GM18951 (cell line): Measurements from ENCODE around the gene MATCAP1.

Experiments used
- POLR2A ChIP-seq: IDR thresholded peaks from 4 replicates; pipeline ENCODE4 v1.6.1; 2011; ENCODE audit warnings: mild to moderate bottlenecking; ENCODE audit not compliant: insufficient read length, insufficient read depth; ENCODE audit errors: extremely low read depth
- in situ Hi-C: fragments of 300-500 bp; cut with MboI; formaldehyde crosslinking; loops from one replicate; pipeline ENCODE4 v1.12.0; 2022; ENCODE audit warnings: low sequenced_read_pairs, mixed read lengths, inconsistent platforms; ENCODE audit not compliant: unreplicated experiment

Gene MATCAP1

GRCh38 chr16:67215706-67216105 lies 31.9 kb upstream of the MATCAP1 start:
- in situ Hi-C loops: no loop called here
- no peak for TF ChIP-seq POLR2A

DNA sequence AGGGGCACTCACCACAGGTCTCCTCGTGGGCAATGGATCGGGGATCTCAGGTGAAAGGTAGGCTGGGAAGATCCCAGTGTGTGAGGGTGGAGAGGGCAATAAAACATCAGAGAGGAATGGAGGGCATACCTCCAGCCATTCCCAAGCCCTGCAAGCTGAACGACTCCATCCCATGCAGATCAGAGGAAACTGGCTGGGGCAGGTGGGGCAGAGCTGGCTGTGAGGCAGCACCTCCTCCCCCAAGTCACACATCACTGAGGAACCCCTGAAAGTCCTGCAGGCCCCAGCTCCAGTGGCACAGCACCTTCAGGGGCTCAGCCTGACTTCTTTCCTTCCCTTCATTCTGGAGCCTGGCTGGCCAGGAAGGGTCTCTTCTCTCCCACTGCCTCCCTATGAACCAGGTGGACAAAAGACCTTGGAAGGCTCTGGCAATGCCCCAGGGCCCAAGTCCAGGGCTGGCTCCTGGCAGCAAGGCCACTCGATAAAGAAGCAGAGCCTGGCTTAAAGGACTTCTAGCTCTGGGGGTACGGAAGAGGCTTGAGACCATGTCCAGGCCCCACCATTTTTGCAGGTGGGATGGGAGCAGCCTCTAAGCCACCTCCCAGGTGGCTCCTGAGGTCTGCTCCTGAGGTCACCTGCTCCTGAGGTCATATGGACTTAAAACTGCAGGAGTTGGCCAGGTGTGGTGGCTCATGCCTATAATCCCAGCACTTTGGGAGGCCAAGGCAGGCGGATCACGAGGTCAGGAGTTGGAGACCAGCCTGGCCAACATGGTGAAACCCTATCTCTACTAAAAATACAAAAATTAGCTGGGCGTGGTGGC lies 29.6 kb upstream of the MATCAP1 start:
- TF ChIP-seq POLR2A: no peak
- in situ Hi-C loops: no loop called here

DNA sequence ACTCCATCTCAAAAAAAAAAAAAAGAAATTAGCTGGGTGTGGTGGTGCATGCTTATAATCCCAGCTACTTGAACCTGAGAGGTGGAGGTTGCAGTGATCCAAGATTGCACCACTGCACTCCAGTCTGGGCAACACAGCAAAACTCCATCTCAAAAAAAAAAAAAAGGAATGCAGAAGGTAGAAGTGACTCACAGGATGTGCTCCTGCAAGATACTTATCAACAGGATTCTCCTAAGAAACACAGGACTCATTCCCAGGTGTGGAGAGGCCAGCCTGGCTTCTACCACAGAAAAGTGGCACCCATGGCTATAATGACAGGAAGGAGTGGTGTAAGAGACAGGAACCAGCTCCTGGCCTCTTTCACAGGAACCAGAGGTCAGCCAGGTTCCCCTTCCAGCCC lies 29.0 kb upstream of the MATCAP1 start:
- in situ Hi-C loops: no loop called here
- no peak for TF ChIP-seq POLR2A

- in situ Hi-C loops: no loop called here
- no peak for TF ChIP-seq POLR2A
Measured at GRCh38 chr16:67211674-67212073, 27.9 kb upstream of the MATCAP1 start.

DNA sequence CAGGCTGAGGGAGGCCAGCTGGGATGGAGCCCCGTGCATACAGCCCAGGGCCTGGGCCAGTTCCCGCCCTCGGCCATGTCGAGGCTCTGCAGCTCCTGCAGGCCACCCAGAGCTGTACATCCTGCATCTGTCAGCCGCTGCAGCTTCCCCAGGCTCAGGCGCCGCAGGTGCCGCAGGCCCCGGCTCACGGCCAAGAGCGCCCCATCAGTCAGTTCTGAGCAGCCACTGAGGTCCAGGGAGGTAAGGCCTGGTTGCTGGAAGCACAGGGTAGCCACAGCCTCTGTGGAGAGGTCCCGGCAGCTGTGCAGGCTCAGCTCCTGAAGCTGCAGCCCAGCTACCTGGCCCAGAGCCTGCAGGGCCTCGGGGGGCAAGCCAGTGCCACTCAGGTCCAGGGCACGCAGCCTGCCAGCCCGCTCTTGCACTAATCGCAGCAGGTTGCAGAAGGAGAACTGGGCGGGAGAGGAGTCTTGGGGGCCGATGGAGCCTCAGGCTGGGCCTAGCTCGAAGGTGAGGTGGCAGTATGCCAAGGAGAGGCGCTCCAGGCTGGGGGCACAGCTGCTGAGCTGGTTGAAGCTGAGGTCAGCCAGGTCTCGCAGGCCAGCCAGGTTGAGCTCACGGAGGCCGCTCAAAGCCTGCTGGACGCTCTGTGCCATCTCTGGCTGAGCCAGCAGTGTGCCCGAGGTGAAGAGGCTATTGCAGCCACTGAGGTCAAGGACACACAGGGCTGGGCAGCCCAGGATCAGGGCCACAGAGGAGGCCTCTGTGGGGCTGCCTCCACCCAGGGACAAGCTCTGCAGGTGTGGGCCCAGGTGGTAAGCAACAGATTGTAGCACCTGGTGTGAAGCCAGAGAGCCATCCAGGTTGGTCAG lies 26.5 kb upstream of the MATCAP1 start:
- no peak for TF ChIP-seq POLR2A
- in situ Hi-C loops: no loop called here

- in situ Hi-C loops: no loop called here
- TF ChIP-seq POLR2A: no peak
Measured at GRCh38 chr16:67209565-67209964, 25.8 kb upstream of the MATCAP1 start.

DNA sequence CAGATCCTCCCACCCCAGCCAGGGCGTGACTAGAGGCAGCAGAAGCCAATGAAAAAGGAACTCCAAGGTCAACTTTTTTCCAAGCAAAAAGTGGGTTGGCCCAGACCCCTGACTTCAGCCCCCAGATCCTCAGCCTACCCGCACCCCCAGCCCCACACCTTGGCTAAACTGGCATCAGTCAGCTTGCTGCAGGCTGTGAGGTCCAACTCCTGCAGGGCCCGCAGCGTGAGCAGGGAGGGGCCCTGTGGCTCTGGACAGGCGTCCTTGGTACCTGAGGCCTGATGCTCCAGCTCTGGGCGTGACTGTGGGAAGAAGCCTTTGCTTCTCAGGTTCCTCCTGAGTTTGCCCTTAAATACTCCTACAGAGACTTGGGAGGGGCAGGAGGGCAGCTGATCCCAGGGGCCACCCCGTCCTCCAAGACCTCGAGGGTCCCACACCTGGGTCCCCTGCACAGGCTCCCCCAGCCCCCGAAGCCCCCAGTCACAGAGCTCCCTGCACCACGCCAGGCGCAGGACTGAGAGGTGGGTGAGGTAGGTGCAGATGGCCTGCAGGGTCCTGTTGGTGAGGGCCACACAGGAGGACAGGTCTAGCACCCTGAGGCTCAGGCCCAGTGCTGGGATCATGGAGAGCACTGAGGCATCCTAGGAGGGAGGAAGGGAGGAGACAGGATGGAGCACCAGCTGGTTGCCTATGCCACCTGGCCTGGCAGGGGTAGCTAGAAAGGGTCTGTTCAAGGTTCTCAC lies 24.6 kb upstream of the MATCAP1 start:
- in situ Hi-C loops: no loop called here
- no peak for TF ChIP-seq POLR2A

DNA sequence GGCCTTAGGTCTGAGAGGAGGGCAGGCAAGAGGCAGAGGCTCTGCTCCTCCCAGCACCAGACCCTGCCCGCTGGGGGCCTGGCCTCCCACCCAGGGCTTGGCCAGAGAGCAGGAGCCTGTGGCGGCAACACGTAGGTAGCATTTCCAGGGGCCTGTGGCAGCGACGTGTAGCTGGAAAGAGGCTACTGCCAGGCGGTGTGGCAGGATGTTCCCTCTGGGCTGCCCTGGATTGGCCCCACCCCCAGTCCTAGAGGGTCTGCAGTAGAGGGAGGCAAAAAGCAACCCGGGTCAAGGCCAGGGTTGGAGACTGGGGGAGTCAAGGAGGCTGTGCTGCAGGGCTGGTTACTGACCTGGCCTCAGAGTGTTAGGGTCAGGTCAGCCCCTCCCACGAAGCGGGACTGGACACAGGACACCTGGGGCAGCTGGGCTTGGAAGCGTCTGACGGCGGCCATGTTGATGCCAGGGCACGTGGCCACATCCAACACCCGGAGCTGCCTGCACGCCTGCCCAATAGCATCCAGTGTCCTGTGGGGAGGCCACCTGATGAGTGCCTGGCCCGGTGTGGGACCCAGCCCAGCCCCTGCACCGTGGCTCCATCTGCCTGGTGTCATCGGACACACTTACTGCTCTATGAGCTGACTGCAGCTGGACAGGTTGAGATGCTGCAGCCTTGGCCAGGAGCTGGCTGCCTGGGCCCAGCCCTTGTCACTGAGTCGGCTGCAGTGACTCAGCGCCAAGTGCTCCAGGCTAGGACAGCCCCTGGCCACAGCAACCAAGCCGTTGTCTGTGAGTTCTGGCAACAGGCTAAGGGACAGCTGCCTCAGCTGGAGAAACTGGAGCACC lies 23.7 kb upstream of the MATCAP1 start:
- TF ChIP-seq POLR2A: no peak

DNA sequence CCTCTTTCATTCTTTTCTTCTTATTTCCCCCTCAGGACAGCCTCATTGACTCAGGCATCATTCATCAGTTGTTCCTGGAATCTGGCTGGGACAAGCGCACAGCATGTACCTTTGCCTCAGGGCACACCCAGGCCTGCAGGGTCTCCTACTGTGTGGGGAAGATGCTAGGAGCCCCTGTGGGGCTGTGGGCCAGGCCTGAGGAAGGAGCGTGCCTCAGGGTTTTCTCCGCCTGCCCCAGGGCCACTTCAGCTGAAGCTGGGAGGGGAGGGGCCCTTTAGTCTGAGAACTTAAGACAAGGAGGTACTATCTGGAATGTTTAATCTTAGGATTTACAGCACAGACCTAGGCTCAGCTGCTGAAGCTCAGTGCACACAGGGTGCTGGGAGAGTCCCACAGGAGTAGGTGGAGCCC lies 23.1 kb upstream of the MATCAP1 start:
- in situ Hi-C loops: no loop called here
- no peak for TF ChIP-seq POLR2A

More for the DNA sequence above, 23.7 kb upstream of the MATCAP1 start:
- in situ Hi-C loops: no loop called here

DNA sequence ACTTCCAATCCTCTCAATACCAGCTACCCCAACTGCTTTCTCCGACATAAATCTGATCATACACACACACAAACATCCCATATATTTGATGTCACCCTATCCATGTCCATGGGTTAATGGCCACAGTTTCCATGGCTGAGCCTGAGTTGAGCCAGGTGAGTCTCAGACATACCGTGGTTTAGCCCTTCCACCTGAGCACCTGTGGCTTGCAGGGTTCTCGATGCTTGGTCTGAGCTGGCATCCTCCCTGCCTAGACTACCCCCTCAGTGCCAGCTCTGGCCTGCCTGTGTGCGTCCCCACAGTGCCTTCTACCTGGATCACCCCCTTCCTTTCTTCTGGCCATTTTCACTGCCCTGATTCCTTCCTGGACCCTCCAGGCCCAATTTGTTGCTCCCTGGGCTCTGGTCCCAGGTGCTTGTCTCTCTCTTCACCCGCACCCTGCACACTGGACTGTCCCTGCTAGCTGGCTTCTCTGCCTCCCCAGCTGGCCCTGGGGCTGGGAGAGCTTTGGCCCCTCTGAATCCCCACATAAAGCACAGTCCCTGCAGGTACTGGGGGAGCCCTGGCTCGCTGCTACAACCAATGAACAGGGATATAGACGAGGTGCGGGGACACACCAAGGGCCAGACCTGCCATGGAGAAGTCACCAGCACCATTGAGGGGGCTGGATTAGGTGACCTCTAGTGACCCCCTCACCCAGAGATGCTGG lies 22.5 kb upstream of the MATCAP1 start:
- TF ChIP-seq POLR2A: no peak
- in situ Hi-C loops: no loop called here

DNA sequence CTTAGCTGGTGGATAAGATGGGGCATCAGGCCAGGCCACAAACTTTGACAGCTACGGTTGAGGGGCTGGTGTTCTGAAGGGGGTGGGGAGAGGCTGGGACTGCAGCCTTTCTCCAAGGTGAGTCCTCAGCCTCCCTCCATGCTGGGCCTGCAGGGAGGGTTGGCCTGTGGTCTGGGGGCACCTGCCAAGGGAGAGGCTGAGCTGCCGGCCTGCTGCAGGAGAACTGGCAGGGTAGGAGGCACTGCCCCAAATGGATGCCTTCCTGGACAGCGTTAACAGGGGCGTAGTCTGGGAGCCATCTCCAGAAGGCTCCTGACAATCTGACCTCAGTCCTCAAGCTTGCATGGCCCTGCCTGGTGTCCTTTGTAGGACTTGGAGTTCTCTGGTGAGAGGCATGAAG lies 20.3 kb upstream of the MATCAP1 start:
- in situ Hi-C loops: no loop called here
- TF ChIP-seq POLR2A: no peak
